ENCODE measurements around the gene BRME1. TPM values are rescaled to one million over a fixed set of nuclear protein-coding genes. Genes with fewer than 3 reads are reported as not detected.

The BRME1 gene
- total RNA-seq, 1 experiment from 2014 or later = 13.9 TPM

DNA sequence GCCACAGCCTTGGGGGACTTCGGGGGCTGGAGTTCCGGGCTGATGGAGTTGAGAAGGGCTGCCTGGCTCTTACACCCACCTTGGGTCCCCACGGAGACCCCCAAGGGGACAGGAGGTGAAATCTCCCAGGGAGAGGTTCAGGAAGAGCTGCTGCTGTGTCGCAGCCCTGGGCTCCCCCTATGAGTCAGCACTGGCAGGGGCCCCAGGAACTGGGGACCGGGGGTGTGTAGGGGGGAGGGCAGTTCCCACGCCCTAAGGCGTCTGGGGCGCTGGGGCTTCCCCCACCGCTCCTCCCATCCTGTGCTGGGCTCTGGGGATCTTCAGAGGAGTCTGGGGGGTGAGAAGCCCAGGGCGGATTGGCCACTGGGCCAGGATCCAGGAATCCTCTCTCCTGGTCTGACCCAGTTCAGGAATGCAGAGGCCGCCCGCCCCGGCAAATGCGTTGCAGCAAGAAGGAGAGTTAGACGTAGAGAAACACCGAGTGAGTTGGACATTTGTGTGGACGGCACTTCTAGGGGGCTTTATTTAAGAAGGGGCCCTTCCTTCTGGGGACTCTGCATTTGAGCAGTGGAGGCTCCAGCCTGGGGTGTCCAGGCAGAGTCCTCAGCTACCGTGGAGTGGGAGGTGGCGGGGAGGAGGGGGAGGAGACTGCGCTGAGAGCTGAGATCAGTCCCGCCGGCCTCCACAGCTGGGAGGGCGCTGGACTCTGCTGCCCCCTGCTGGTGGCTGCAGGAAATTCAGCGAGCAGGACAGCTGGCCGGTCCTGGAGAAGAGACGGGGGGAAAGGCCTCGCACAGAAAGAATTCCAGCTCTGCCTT lies 44.0 kb downstream of the BRME1 start:
- CTCF ChIA-PET = interaction anchor here (0.5 to 1.2 kb wide), 8 partner anchors 10 to 586 kb away, joined by 3 to 10 read pairs (median 4); partner anchors contain the start of gene MRI1
- POLR2A ChIA-PET (ENCODE audit: unreplicated experiment) = interaction anchor here (0.5 to 2.0 kb wide), 15 partner anchors 10 to 1548 kb away, joined by 3 to 39 read pairs (median 8); partner anchors contain the start of genes ASF1B, MRI1 and ZSWIM4
- Histone ChIP-seq H3K27me3 (ENCODE audit: insufficient read depth, low read depth) (no peaks in the 10 kb centered on the region), H3K4me3 (peak overlapping the region; percentile 64), H4K20me1 (ENCODE audit: insufficient read depth) (no peaks in the 10 kb centered on the region), H3K4me1 (replicated peaks; ENCODE audit: insufficient read depth) (peaks cover 25% of the 10 kb centered on the region), H2AFZ (peak overlapping the region; percentile 79), H3F3A (ENCODE audit: insufficient read depth, low read depth) (peaks cover 74% of the 10 kb centered on the region), H3K27ac (peak overlapping the region; percentile 88), H3K36me3 (ENCODE audit: low read depth) (no peaks in the 10 kb centered on the region), H3K79me2 (ENCODE audit: low read depth) (no peaks in the 10 kb centered on the region), H3K4me2 (peak overlapping the region; percentile 99), H3K9me2 (ENCODE audit: insufficient read depth) (no peaks in the 10 kb centered on the region), H3K9me3 (ENCODE audit: insufficient read depth, low read depth) (no peaks in the 10 kb centered on the region)
- intact Hi-C loops (cut with micrococcal nuclease; ENCODE audit: unreplicated experiment) = loop anchor here (1.0 to 5.0 kb wide), 7 partner anchors 11 to 265 kb away; partner anchors contain the start of gene ZSWIM4
- TF ChIP-seq, protein P1, sequence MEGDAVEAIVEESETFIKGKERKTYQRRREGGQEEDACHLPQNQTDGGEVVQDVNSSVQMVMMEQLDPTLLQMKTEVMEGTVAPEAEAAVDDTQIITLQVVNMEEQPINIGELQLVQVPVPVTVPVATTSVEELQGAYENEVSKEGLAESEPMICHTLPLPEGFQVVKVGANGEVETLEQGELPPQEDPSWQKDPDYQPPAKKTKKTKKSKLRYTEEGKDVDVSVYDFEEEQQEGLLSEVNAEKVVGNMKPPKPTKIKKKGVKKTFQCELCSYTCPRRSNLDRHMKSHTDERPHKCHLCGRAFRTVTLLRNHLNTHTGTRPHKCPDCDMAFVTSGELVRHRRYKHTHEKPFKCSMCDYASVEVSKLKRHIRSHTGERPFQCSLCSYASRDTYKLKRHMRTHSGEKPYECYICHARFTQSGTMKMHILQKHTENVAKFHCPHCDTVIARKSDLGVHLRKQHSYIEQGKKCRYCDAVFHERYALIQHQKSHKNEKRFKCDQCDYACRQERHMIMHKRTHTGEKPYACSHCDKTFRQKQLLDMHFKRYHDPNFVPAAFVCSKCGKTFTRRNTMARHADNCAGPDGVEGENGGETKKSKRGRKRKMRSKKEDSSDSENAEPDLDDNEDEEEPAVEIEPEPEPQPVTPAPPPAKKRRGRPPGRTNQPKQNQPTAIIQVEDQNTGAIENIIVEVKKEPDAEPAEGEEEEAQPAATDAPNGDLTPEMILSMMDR (conservative IDR thresholded peaks at IDR 0.05) = peak; percentile 99
- TF ChIP-seq EZH2 (IDR thresholded peaks at IDR 0.05; ENCODE audit: low read depth) = no peak
- peak; percentile 85 to 95 for DNase-seq
- BruUV-seq (replicated peaks) = TSS peak; percentile 60

DNA sequence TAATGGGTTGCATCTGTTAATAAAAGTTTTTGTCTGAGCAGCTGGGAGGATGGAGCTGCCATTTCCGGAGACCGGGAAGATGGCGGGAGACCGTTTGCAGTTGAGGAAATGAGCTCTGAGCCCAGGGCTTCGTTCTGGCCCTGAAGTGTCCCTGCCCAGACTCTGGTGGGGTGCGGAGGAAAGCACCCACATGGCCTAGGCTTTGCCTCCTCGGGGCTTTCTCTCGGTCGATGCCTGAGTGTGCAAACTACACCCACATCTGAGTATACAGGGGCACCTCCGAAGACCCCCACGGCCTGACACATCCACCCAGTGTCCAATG lies 44.6 kb downstream of the BRME1 start:
- ChIA-PET POLR2A (ENCODE audit: unreplicated experiment) (interaction anchor here (0.5 to 2.0 kb wide), 10 partner anchors 9 to 275 kb away, joined by 3 to 39 read pairs (median 6); partner anchors contain the start of genes ASF1B and ZSWIM4), CTCF (no interaction called here)
- BruUV-seq (replicated peaks) = TSS peak; percentile 68
- TF ChIP-seq EZH2 (IDR thresholded peaks at IDR 0.05; ENCODE audit: low read depth) = no peak
- TF ChIP-seq, protein P1 (conservative IDR thresholded peaks at IDR 0.05) = no peak
- Histone ChIP-seq H4K20me1 (ENCODE audit: insufficient read depth) (no peaks in the 10 kb centered on the region), H3K4me1 (replicated peaks; ENCODE audit: insufficient read depth) (peaks cover 23% of the 10 kb centered on the region), H3K9me3 (ENCODE audit: insufficient read depth, low read depth) (no peaks in the 10 kb centered on the region), H3K4me2 (peak overlapping the region; percentile 99), H3K27me3 (ENCODE audit: insufficient read depth, low read depth) (no peaks in the 10 kb centered on the region), H3K27ac (peak overlapping the region; percentile 88), H3K9me2 (ENCODE audit: insufficient read depth) (no peaks in the 10 kb centered on the region), H3K79me2 (ENCODE audit: low read depth) (no peaks in the 10 kb centered on the region), H3F3A (ENCODE audit: insufficient read depth, low read depth) (peaks cover 74% of the 10 kb centered on the region), H3K4me3 (peak overlapping the region; percentile 64; the same call in 1 of the 2 replicates), H2AFZ (no peak overlapping the region), H3K36me3 (ENCODE audit: low read depth) (no peaks in the 10 kb centered on the region)
- intact Hi-C loops (cut with micrococcal nuclease; ENCODE audit: unreplicated experiment) = loop anchor here (5.0 kb wide), 1 partner anchor 129 kb away; no protein-coding TSS in a partner anchor
- peak in 1 of 2 experiments; percentile 35 for DNase-seq

DNA sequence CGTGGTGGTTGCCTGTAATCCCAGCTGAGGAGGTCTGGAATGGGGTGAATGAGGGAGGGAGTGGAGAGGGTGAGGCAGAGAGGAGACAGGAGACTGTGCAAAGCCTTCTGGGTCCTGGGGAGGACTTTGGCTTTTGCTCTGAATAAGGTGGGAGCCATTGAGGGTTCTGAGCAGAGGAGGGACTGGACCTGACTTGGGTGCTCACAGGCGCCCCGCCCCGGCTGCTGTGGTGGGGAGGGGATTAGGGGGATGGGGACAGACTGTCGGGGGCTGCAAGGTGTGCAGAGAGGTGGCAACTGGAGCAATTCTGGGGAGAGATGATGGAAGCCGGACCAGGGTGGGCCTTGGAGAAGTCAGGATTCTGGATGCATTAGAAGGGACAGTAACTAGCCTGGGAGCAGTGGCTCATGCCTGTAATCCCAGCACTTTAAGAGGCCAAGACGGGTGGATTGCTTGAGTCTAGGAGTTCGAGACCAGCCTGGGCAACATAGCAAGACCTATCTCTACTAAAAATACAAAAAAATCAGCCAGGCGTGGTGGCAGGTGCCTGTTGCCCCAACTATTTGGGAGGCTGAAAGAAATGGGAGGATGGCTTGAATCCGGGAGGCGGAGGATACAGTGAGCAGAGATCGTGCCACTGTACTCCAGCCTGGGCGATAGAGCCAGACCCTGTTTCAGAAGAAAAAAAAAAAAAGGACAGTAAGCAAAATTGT lies 45.1 kb downstream of the BRME1 start:
- Histone ChIP-seq H3K4me3 (no peak overlapping the region), H3K9me2 (ENCODE audit: insufficient read depth) (no peaks in the 10 kb centered on the region), H3K27me3 (ENCODE audit: insufficient read depth, low read depth) (no peaks in the 10 kb centered on the region), H3K9me3 (ENCODE audit: insufficient read depth, low read depth) (no peaks in the 10 kb centered on the region), H3K27ac (peak overlapping the region; percentile 88), H3K36me3 (ENCODE audit: low read depth) (no peaks in the 10 kb centered on the region), H2AFZ (no peak overlapping the region), H3K4me1 (replicated peaks; ENCODE audit: insufficient read depth) (peaks cover 20% of the 10 kb centered on the region), H3F3A (ENCODE audit: insufficient read depth, low read depth) (peaks cover 73% of the 10 kb centered on the region), H4K20me1 (ENCODE audit: insufficient read depth) (no peaks in the 10 kb centered on the region), H3K4me2 (peak overlapping the region; percentile 99), H3K79me2 (ENCODE audit: low read depth) (no peaks in the 10 kb centered on the region)
- BruUV-seq (replicated peaks) = no TSS peak
- ChIA-PET CTCF (interaction anchor here (0.7 kb wide), 2 partner anchors 14 to 145 kb away, joined by 6 to 8 read pairs; no protein-coding TSS in a partner anchor), POLR2A (ENCODE audit: unreplicated experiment) (interaction anchor here (0.5 to 2.0 kb wide), 11 partner anchors 9 to 276 kb away, joined by 3 to 39 read pairs (median 5); partner anchors contain the start of genes ASF1B and ZSWIM4)
- TF ChIP-seq, protein P1 (conservative IDR thresholded peaks at IDR 0.05) = no peak
- no peak for TF ChIP-seq EZH2 (IDR thresholded peaks at IDR 0.05; ENCODE audit: low read depth)
- DNase-seq = peak in 1 of 2 experiments; percentile 12
- intact Hi-C loops (cut with micrococcal nuclease; ENCODE audit: unreplicated experiment) = loop anchor here (5.0 kb wide), 1 partner anchor 129 kb away; no protein-coding TSS in a partner anchor
